Nephron progenitor cell (in vitro differentiated cells): ENCODE data around the gene JSRP1.

Source experiments
- DNase-seq: peaks from one replicate; pipeline ENCODE4 v3.0.0; 2021
- H3K27ac Mint-ChIP-seq: 2 replicates; pipeline ENCODE4 v1.8.0; 2021; ENCODE audit warnings: mild to moderate bottlenecking, moderate library complexity, mixed read lengths
- H3K27me3 Mint-ChIP-seq: 2 replicates; pipeline ENCODE4 v1.8.0; 2021; ENCODE audit warnings: mild to moderate bottlenecking, low read depth, mixed read lengths; ENCODE audit not compliant: poor library complexity
- H3K36me3 Mint-ChIP-seq: 2 replicates; pipeline ENCODE4 v1.8.0; 2021; ENCODE audit warnings: low read depth, mixed read lengths
- H3K4me1 Mint-ChIP-seq: 2 replicates; pipeline ENCODE4 v1.8.0; 2021; ENCODE audit warnings: mixed read lengths
- H3K4me3 Mint-ChIP-seq: 2 replicates; pipeline ENCODE4 v1.8.0; 2021; ENCODE audit warnings: mild to moderate bottlenecking, moderate library complexity, mixed read lengths
- H3K9me3 Mint-ChIP-seq: 2 replicates; pipeline ENCODE4 v1.8.0; 2021; ENCODE audit warnings: mild to moderate bottlenecking, moderate library complexity, mixed read lengths
- TF ChIP-seq, protein P1 (sequence below): fragments of 200-600 bp; sonication (generic); IDR thresholded peaks from 2 replicates; pipeline ENCODE4 v1.5.0; 2021; ENCODE audit warnings: antibody characterized with exemption

JSRP1 gene

DNA sequence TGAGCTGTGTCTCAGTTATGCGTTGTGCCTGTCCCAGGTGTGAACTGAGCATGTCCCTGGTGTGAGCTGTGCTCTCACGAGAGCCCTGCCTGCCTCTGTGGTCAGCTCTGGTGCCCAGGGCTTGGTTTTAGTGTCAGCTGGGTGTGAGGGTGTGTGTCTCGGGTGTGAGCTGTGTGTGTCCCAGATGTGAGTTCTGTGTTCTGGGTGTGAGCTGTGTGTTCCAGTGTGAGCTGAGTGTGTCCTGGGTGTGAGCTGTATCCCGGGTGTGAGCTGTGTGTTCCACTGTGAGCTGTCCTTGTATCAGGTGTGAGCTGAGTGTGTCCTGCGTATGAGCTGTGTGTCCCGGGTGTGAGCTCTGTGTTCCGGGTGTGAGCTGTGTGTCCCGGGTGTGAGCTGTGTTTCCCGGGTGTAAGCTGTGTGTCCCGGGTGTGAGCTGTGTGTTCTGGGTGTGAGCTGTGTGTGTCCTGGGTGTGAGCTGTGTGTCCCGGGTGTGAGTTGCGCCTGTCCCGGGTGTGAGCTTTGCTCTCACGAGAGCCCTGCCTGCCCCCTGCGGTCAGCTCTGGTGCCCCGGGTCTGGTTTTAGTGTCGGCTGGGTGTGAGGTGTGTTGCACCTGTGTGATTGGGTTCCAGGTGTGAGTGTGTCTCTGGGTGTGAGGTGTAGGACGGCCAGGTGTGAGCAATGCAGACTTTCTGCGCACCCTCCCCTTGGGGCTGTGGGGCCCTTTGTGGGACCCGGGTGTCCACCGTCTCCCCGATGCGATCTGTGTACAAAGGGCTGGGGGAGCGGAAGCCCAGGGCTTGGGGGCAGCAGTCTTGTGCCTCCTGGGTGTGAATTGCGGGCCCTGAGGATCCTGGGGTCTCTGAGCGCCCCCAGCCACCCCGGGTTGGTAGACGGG, 32.8 kb upstream of the JSRP1 start:
- H3K27me3 Mint-ChIP-seq: peaks cover 99% of the 10 kb centered on the region
- H3K36me3 Mint-ChIP-seq: peaks cover 4% of the 10 kb centered on the region
- H3K9me3 Mint-ChIP-seq: no peaks in the 10 kb centered on the region
- peaks cover 25% of the 10 kb centered on the region for H3K4me1 Mint-ChIP-seq
- TF ChIP-seq, protein P1, sequence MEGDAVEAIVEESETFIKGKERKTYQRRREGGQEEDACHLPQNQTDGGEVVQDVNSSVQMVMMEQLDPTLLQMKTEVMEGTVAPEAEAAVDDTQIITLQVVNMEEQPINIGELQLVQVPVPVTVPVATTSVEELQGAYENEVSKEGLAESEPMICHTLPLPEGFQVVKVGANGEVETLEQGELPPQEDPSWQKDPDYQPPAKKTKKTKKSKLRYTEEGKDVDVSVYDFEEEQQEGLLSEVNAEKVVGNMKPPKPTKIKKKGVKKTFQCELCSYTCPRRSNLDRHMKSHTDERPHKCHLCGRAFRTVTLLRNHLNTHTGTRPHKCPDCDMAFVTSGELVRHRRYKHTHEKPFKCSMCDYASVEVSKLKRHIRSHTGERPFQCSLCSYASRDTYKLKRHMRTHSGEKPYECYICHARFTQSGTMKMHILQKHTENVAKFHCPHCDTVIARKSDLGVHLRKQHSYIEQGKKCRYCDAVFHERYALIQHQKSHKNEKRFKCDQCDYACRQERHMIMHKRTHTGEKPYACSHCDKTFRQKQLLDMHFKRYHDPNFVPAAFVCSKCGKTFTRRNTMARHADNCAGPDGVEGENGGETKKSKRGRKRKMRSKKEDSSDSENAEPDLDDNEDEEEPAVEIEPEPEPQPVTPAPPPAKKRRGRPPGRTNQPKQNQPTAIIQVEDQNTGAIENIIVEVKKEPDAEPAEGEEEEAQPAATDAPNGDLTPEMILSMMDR: no peak
- H3K4me3 Mint-ChIP-seq: peak overlapping the region; percentile 66
- no peak overlapping the region for H3K27ac Mint-ChIP-seq
- no peak for DNase-seq

DNA sequence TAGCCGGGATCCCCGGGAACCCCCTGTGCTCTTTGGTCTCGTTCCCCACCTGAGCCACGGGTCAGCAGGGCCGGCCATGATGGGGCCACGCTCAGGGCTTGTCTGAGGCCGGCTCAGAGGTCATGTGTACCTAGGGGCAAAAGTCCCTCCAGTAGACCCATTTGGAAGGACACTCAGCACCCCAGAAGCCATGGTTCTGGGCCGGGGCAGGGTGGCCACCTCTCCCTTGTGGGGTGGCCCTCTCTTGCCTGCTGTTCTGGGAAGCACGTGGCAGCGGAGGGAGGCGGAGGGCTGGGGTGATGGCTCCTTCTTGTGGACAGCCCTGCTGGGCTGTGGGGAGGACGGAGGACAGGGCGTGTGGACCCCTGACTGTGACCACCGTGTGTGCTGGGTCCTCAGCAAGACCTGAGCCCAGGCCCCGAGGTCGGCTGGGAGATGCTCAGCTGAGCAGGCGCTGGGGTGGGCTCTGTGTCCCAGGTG, 32.2 kb upstream of the JSRP1 start:
- Mint-ChIP-seq H3K36me3 (peaks cover 4% of the 10 kb centered on the region), H3K27me3 (peaks cover 99% of the 10 kb centered on the region), H3K4me1 (peaks cover 21% of the 10 kb centered on the region), H3K27ac (no peak overlapping the region), H3K4me3 (peak overlapping the region; percentile 66), H3K9me3 (no peaks in the 10 kb centered on the region)
- DNase-seq: no peak
- TF ChIP-seq, protein P1: no peak

DNA sequence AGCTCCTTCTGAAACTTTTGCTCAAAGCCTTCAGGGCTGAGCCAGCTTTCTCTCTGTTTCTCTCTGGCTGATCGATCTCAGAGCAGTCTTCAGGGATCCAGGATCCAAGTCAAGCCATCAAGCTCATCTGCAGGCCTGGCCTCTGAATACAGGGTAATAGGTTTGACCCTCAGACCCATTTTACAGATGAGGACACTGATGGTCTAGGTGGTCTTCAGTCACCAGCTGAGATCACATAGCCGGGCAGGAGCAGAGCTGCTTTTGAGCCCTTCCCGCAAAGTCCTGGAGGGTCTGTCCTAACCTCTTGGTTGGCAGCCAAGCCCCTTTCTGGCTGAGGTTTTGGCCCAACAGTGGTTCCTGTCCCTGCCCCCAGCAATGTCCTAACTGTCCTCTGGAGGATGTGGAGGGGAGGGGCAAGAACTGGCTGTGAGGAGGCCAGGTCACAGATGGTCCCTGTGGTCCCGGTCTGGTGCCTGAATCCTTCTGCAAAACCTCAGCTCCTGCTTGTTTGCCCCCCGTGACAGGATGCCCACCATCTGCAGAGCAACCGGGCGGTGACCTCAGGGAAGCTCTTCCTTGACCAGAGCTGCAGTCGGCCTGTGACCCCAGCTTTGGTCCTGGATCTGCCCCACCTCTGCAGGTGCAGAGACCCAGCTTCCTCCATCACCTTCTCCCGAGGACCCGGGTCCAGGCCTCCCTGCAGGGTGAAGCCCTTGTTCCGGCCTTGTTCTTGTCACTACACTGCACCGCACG, 31.5 kb upstream of the JSRP1 start:
- Mint-ChIP-seq H3K4me1 (peaks cover 20% of the 10 kb centered on the region), H3K36me3 (peaks cover 4% of the 10 kb centered on the region), H3K9me3 (no peaks in the 10 kb centered on the region), H3K27ac (no peak overlapping the region), H3K27me3 (peaks cover 99% of the 10 kb centered on the region), H3K4me3 (no peak overlapping the region)
- TF ChIP-seq, protein P1: no peak
- no peak for DNase-seq

DNA sequence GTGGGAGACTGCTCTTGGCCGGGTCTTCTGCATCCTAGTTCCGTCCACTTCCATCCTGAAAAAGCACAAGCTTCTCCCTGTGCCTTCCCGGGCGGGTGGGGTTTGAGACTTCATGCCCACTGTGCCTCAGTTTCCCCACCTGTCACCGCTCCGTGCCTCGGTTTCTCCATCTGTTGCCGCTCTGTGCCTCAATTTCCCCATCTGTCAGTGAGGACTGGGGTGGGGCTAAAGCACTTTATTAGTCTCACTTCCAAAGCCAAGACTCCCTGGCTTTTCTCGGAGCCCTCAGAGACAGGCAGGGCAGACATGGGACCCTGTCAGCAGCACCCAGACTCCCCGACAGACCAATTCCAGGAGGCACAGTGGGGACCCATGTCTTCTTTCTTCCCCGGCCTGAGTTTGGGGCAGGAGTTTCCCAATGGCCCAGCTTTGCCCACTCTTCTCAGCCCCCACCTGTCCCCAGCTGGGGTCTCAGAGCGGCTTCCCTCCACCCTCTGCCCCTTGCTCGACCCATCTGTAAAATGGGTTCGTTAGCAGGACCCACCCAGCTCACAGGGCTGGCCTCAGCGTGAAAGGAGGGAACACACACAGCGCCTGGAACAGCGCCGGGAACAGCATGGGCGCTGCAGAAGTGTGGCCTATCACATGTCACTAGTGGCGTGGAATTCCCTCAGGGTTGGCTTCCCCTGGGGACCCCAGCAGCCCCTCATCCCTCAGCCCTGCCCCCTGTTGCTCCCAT, 30.4 kb upstream of the JSRP1 start:
- Mint-ChIP-seq H3K4me3 (no peak overlapping the region), H3K27ac (no peak overlapping the region), H3K36me3 (peaks cover 4% of the 10 kb centered on the region), H3K27me3 (peaks cover 99% of the 10 kb centered on the region), H3K4me1 (peaks cover 20% of the 10 kb centered on the region), H3K9me3 (no peaks in the 10 kb centered on the region)
- DNase-seq: no peak
- TF ChIP-seq, protein P1: no peak

DNA sequence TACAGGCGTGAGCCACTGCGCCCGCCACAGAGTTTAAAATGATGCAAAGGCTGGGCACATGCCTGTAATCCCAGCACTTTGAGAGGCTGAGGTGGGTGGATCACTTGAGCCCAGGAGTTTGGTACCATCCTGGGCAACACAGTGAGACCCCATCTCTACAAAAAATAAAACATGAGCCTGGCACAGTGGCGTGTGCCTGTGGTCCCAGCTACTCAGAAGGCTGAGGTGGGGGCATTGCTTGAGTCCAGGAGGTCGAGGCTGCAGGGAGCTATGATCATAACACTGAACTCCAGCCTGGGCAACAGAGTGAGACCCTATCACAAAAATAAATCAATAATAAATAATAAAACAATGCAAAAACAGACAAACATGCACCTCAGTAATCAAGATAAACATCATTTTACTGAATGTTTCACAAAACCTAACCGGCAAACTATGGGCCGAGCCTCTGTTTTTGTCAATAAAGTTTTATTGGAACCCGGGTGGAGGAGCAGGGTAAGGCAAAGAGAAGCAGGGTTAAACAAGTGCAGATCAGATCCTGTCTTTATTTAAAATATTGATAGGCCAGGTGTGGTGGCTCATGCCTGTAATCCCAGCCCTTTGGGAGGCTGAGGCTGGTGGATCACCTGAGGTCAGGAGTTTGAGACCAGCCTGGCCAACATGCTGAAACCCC, 27.8 kb upstream of the JSRP1 start:
- Mint-ChIP-seq H3K9me3 (no peaks in the 10 kb centered on the region), H3K4me1 (peaks cover 9% of the 10 kb centered on the region), H3K4me3 (no peak overlapping the region), H3K27ac (no peak overlapping the region), H3K27me3 (peaks cover 90% of the 10 kb centered on the region), H3K36me3 (peaks cover 3% of the 10 kb centered on the region)
- no peak for DNase-seq
- TF ChIP-seq, protein P1: no peak
